Measurements from ENCODE around the gene CEND1.

CEND1 gene

GRCh38 chr11:811446-812245 is 21.8 kb upstream of the CEND1 start:
- no peak for DNase-seq

- DNase-seq, result no peak
These were observed 20.2 kb upstream of the CEND1 start for GRCh38 chr11:810040-810567.

GRCh38 chr11:809287-810039 is 19.6 kb upstream of the CEND1 start, which contains the start of gene RPLP2:
RPLP2 (plus strand) TSS chr11:809967; CDS start chr11:810235, 268 bp downstream.
- DNase-seq, result peak; percentile 93 to 98 (median 96)

DNA sequence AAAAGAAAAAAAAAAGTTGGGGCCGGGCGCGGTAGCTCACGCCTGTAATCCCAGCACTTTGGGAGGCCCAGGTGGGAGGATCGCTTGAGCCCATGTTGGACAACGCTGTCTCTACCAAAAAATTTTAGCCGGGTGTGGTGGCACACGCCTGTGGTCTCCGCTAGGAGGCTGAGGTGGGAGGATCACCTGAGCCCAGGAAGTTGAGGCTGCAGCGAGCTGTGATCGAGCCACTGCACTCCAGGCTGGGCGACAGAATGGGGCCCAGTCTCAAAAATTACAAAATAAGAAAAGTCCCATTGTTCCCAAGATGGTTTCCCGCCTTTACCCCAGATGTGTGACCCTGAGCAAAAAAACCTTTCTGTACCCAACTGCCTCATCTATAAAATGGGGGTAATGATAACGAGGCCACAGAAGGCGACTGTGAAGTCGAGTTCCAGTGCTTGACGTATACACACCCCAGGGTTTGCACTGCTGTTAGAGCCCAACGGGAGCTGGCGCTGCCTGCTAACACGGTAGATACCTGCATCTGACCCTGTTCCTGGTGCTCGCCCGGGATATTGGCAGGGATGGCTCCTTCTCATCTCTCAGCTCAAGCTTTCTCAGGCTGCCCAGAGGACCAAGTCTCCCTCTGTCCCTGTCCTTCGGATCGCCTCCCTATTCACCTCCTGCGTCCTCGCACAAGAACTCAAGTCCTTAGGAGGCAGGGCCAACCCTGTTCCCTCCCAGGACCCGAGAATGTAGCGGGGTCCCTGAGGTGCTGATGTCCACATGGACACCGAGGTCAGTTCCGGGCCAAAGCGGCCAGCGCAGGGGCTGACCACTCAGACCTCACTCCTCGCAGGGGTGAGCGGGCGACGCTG is 18.8 kb upstream of the CEND1 start:
- DNase-seq, result peak in 1 of 5 donors; percentile 53

DNA sequence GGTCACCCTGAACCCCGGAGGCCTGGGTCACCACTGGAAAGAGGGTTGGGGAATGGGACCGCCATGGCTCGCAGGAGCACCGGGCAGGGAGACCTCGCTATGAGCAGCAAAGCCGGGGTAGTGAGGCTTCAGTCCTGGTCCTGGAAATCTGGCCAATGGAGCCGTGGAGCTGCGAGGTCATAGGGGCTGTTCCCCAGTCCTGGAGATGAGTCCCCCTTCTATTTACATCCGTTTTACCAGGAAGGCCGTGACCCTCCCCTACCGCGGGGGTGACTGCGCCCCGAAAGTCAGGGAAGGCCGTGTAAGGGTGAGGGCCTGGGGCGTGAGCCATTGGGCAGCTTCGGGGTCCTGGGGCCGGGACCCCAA is 14.7 kb upstream of the CEND1 start:
- no peak for DNase-seq

GRCh38 chr11:803770-804598 is 14.1 kb upstream of the CEND1 start:
- DNase-seq, result no peak

DNA sequence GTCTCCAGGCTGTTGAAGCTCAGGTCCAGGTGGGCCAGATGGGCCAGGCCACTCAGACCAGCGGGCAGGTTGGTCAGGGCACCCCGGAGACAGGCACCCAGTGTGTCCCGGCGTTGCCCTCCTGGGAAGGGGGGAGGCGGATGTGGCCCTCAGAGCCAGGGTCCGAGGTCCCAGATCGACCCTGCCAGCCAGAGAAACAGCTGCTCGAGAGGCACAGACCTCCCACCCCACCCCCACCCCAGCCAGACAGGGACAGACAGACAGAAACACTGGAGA is 13.5 kb upstream of the CEND1 start:
- no peak for DNase-seq

DNA sequence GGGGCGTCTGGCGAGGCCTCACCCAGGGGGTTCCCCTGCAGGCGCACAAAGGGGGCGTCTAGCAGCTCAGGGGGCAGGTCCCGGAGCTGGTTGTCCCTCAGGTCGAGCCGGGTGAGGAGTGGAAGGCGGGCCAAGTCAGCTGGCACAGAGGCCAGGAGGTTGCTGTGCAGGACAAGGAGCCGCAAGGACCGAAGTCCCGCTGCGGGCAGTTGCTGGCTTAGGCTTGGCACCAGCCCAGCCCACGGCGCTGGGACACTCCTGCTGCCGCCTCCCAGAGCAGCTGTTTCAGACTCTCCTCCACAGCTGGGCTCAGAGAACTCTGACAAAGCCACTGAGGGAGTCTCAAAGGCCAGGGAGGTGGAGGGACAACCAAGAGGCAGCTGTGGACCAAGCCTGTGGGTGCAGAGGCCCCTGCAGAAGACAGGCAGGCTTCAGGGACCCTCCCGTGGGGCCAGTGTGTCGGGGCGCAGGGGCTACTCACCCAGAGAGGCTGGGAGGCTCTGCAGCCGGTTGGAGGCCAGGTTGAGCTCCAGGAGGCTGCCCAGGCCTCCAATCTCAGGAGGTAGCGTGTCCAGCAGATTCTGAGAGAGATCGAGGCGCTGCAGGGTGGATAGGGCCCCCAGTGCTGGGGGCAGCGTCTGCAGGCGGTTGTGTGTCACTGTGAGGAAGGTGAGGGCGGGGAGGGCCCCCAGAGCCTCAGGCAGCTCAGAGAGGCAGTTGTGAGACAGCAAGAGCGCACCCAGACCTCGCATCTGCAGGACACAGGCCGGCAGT is 13.0 kb upstream of the CEND1 start:
- no peak for DNase-seq

- no peak for DNase-seq
These were observed 12.2 kb upstream of the CEND1 start for GRCh38 chr11:802018-802617.

DNA sequence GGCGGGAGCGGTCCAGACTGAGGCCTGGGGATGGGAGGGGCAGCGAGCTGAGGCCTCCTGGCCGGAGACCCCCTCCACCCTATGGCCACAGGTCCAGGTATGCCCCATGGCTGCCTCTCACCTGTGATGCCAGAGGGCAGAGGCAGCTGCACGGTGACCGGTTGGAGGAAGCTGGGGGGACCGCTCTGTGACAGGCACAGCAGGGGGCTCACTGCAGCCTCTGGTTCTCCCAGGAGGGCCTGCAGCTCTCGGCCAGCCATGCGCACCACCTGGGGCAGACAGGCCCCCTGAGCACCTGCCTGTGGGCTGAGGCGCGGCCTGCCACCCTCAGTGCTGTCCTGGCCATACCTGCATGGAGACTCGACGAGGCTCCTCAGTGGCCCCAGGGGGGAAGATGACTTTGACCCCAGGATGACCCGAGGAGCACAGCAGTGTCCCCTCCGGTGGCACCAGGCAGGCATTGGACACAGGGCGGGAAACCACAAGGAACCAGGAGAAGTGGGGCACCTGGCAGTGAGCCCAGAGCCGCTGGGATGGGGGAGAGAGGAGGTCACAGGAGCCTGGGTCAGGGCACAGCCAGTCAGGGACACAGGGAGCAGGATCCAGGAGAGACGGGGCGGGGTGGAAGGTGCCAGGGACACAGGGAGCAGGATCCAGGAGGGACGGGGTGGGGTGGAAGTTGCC is 11.3 kb upstream of the CEND1 start:
- DNase-seq, result no peak

GRCh38 chr11:800473-800872 is 10.6 kb upstream of the CEND1 start:
- DNase-seq, result no peak

DNA sequence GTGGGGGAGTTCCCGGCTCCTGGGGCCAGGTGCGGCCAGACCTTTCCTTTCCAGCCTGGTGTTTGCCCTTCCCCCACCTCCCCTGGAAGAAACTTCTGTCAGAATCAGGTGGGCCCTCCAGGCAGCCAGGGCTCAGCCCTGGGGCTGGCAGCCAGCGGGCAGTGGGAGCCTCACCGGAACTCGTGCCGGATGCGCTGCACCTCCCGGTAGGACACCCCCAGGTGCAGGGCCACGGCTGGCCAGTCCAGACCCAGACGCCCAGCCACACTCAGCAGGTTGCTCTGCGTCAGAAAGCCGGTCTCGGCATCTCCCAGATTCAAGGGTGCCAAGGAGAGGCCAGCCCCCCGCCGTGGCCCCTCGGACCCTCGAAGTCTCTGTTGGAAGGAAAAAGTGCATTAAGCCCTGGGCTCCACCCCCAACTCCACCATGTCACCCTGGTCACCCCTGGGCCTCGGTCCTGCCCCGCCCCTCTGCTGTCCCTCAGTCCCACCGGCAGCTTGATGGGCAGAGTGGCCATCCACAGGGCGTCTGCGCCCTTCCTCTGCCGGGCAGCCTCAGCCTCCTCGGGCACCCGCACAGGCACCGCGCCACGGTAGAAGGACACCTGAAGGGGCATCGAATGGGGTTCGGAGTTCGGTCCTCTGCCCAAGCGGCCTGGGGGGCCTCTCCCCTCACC is 9.9 kb upstream of the CEND1 start:
- DNase-seq, result no peak

- peak; percentile 65 to 81 (median 76) for DNase-seq
These were observed 8.3 kb upstream of the CEND1 start, which contains the start of gene SLC25A22 for GRCh38 chr11:798093-798713. SLC25A22 (minus strand) TSS chr11:798281; CDS start chr11:795006, 3,275 bp downstream.

- DNase-seq, result peak; percentile 66 to 80 (median 69)
These were observed 7.6 kb upstream of the CEND1 start for GRCh38 chr11:797296-798092.

DNA sequence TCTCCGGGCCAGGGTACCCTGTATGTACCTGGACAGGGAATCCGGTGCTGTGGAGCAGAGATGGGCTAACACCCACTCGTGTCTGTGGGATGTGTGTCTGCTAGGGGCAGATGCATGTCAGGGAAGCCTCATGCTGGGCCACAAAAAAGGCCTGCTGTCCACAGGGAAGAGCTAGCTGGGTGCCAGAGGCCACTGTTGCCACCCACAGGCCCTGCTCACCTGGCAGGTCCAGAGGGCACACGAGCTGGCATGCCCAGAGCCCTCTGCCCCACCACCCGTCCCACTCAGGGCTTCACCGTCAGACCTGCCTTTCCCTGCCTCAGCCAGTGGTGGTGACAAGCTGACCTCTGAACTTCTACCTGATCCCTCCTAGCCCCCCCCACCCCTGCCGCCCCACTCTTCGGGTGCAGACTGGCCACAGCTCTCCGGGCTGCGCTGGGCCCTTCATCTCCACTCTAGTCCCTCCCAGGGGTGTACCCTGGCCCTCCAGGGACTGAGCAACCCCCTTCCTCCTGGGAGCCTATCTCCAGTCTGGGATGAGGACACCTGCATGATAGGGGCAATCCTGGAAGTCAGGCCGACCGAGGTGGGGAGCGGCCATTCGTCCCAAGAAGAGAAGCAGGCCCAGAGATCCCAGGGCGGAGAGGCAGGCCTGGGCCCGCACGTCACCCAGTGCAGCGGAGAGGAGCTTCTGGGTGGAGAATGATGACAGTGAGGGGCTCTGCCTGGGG is 6.8 kb upstream of the CEND1 start:
- DNase-seq, result no peak

GRCh38 chr11:795634-796564 is 6.0 kb upstream of the CEND1 start:
- DNase-seq, result peak; percentile 62 to 90 (median 73)
